HG02759 (cell line): ENCODE results near the gene HVCN1.
"Not testable (repeated sequence)": the region's sequence is repeated elsewhere in the genome, so short reads cannot be mapped to it uniquely, and the experiment has no call there.

Experiments
- ATAC-seq: cut with Tn5 transposase; IDR thresholded peaks from one replicate; pipeline ENCODE4 v1.9.1; 2021; ENCODE audit warnings: mild to moderate bottlenecking, moderate library complexity; ENCODE audit not compliant: unreplicated experiment

HVCN1 gene

DNA sequence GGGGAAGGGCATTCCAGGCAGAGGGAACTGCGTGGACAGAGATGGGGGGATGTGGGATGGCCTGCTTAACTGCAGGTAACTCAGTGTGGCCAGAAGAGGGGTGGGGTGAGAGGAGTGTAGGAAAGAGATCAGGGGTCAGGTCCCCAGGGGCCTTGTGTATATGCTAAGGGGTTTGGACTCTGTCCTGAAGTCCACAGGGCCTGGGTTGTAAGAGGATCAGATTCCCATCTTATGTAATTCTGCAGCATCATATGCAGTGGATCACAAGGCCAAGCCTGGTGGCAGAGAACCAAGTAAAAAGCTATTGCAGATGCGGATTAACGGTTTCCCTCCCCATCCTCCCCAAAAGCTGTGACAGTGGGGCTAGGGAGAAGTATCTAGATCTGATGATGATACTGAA lies 66.3 kb downstream of the HVCN1 start:
- ATAC-seq, result no peak

DNA sequence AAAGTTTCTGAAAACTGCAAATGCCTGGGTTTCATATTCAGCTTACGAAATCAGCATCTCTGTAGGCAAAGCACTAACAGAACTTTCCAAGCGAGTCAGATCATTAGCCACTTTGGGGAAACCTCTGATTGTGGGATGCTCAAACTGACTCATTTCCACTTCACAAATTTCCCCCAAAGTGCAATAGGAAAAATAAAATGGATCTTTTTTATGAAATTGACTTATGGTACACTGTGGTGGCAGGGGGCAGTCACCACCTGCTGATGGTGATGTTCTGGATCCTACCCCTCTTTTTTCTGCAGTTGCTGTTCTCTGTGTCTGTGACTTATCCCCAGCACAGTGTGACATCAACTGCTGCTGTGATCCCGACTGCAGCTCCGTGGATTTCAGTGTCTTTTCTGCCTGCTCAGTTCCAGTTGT lies 69.4 kb downstream of the HVCN1 start:
- peak; percentile 55 for ATAC-seq

DNA sequence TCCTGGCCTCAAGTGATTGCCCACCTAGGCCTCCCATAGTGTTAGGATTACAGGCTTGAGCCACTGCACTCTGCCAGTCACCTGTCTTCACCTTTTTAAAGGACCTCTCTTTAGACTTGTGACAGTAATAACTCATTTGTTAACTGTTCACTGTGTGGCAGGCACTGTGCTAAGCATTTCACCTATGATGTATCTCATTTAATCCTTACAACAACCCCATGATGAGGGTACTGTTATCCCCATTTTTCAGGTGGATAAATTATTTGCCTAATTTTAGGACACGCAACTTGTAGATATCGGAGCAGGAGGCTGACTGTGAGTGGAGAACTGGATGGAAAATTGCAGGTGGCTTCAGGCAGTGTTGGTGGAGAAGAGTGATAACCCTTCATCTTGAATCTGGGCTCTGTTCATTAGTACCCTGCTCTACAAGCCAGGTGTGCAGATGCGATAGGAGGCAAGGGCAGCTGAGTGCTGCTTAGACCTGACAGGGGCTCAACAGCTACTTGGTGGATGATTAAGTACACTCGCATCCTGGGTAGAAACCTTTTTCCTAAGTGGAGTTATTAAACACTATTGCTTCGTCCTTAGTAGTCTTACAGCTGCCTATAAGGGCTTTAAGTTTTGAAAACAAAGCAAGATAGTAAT lies 72.3 kb downstream of the HVCN1 start:
- ATAC-seq, result no peak

DNA sequence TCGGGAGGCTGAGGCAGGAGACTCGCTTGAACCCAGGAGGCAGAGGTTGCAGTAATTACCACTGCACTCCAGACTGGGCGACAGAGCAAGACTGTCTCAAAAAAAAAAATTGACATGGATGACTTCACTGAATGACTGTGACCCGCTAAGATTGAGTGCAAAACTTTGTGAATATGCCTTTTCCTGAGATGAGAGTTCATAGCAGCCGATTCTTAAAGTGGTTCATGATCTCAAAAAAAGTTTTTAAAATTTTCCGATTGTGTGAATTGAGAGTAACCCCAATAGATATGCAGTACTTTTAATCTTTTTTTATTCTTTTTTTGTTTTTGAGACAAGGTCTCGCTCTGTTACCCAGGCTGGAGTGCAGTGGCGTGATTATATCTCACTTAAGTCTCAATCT lies 73.7 kb downstream of the HVCN1 start:
- ATAC-seq, result no peak

DNA sequence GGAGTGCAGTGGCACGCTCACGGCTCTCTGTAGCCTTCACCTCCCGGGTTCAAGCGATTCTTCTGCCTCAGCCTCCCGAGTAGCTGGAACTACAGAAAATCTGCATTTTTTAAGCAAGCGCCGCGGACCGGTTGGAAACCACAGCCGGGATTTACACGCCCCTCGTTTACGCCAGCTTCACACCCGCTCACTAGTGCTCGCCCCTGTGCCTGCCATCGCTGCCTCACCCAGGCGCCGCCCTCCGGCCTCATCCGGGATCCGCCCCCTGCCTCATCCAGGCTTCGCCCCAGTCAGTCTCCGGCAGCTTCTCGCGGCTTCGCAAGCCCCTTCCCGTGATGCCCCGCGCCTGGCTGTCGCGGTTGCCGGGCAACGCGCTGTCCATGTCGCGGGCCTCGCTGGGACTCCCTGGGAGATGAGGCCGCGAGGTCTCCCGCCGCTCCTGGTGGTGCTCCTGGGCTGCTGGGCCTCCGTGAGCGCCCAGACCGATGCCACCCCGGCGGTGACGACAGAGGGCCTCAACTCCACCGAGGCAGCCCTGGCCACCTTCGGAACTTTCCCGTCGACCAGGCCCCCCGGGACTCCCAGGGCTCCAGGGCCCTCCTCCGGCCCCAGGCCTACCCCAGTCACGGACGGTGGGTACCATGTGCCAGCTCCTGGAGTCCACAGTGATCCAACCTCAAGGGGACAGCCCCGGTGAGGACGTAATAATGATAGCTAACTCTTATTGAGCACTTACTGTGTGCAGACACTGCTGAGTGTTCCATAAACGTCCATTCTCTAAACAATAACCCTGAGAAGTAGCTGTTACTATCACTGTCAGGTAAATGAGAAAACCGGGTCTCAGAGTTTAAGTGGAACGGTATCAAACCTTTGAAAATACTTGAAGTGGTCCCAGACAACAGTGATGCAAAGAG lies 74.9 kb downstream of the HVCN1 start, which contains the start of gene TCTN1:
TCTN1 (plus strand) TSS at position 359 of the 914 bp plus-strand sequence; CDS start at position 413, 54 bp downstream.
- ATAC-seq, result peak; percentile 96

DNA sequence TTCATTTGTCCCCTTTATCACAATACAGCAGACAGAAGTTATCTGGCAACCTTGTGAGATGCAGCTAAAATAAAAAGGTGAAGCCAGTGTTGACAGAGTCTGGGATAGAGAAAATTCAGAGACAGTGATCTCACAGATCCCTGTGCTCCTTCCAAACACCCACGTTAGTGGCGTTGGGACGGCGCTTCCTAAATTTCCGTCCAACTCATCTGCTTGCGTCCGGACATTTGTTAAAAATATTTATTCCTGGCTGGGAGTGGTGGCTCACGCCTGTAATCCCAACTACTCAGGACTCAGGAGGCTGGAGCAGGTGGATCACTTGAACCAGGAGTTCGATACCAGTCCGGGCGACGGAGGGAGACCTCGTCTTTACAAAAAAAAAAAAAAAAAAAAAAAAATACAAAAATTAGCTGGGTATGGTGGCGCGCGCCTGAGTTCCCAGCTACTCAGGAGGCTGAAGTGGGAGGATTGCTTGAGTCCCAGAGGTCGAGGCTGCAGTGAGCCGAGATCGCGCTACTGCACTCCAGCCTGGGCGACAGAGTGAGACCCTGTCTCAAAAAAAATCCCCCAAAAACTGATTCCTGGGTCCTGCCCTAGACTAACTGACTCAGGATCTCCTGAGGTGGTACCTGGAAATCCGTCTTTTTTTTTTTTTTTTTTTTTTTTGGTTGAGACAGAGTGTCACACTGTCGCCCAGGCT lies 75.7 kb downstream of the HVCN1 start:
- no peak for ATAC-seq

DNA sequence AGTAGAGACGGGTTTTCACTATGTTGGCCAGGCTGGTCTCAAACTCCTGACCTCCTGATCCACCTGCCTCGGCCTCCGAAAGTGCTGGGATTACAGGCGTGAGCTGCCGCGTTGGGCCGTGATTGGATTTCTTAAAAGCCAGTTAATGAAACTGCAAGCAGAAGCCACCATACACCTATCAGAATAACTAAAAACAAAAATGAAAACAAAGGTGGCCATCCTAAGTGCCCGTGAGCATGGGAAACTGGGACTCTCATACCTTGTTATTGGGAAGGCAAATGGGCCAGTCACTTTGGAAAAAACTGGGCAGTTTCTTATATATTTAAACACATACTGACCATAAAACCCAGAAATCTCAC lies 82.7 kb downstream of the HVCN1 start:
- no peak for ATAC-seq

DNA sequence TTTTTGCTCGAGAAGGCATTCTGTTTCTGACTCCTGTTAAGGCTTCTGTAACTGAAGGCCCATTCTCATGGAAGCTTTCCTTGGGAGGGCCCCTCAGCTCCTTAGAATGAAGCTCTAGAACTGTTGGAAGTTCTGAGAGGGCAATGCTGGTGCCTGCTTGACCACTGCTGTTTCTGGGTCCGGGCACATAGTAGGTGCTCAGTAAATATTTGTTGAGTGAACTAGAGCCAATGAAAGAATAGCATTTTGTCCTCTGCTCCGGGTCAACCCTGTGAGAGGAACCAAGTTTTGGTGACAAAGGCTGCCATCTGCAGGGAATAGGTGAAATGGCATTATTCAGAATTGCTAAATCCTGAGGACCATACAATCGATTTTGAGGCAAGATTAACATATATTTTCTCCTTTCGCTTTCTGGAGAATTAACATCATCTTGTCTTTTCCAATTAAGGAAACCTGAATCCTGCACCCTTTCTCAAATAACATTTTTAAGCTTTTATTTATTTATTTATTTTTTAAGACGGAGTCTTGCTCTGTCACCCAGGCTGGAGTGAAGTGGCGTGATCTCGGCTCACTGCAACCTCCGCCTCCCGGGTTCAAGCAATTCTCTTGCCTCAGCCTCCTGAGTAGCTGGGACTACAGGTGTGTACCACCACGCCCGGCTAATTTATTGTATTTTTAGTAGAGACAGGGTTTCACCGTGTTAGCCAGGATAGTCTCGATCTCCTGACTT lies 86.7 kb downstream of the HVCN1 start:
- not testable (repeated sequence) for ATAC-seq

DNA sequence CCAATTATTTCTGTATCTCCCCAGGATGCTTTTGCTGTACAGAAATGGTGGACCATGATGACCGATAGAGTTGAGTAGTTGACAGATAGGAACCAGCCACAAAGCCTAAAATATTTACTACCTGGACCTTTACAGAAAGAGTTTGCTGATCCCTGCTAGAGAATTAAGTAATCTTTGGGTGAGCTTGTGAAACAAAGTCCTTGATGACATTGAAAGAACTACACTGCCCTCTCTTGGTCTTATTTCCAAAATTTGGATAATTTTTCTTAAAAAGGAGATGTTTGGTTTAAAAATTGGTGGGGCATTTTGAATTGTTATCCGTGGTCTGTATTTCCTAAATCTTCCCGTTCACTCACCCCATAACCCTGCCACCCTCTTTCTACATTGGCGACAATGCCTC lies 88.7 kb downstream of the HVCN1 start:
- ATAC-seq, result no peak

DNA sequence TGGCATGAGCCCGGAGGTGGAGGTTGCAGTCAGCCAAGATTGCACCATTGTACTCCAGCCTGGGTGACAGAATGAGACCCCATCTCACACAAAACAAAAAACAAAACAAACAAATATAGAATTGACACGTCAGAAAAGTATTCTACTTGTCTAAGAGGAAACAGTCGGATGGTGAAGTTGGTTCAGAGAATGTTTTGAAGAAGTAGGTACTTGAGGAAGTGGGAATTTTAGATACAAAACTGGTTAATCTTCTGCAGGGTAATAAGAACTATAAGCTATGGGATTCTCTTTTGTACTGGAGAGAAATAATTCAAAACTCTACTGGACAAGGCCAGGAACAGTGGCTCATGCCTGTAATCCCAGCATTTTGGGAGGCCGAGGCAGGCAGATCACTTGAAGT lies 89.6 kb downstream of the HVCN1 start:
- ATAC-seq, result no peak
